Breast epithelium (tissue), 4 donors: ENCODE results near the gene SORCS3. TPM values are rescaled to one million over a fixed set of nuclear protein-coding genes. Genes with fewer than 3 reads are reported as not detected.
"Not testable (repeated sequence)": the region's sequence is repeated elsewhere in the genome, so short reads cannot be mapped to it uniquely, and the experiment has no call there.

Source experiments
- DNase-seq, 2 donors: peaks; one replicate each; pipeline ENCODE4 v3.0.0-alpha.2; 2019; ENCODE audit warnings: low spot score in 2 of 2
- H3K27ac ChIP-seq, 2 donors: fragments of 200-600 bp; sonication (generic) in 1 of 2; one replicate each; pipeline ENCODE4 v1.5.1; 2016 to 2019; ENCODE audit warnings: mild to moderate bottlenecking in 1 of 2
- H3K27me3 ChIP-seq, 2 donors: fragments of 200-600 bp; sonication (generic) in 1 of 2; one replicate each; pipeline versions ENCODE4 v1.5.1 to v1.6.0; 2017 to 2019; ENCODE audit warnings: control low read depth in 1 of 2, mild to moderate bottlenecking in 1 of 2
- H3K36me3 ChIP-seq: fragments of 200-600 bp; one replicate; pipeline ENCODE4 v1.5.1; 2019
- H3K4me1 ChIP-seq, 2 donors: fragments of 200-600 bp; sonication (generic); one replicate each; pipeline ENCODE4 v1.5.1; 2016 to 2019; ENCODE audit warnings: control low read depth in 1 of 2
- H3K4me3 ChIP-seq, 3 donors: fragments of 200-600 bp; sonication (generic); 1 replicate in 2 of 3; 2 replicates in 1 of 3; pipeline ENCODE4 v1.5.1; 2016 to 2019; ENCODE audit warnings: mild to moderate bottlenecking in 3 of 3, moderate library complexity in 2 of 3
- H3K9me3 ChIP-seq, 2 donors: fragments of 200-600 bp; sonication (generic) in 1 of 2; one replicate each; pipeline ENCODE4 v1.5.1; 2016 to 2019; ENCODE audit warnings: control low read depth in 1 of 2
- POLR2A ChIP-seq: fragments of 450-650 bp; IDR thresholded peaks from one replicate; pipeline ENCODE4 v1.6.1; 2016; ENCODE audit warnings: antibody characterized with exemption, mild to moderate bottlenecking, moderate library complexity
- POLR2AphosphoS5 ChIP-seq, 3 donors: sonication (generic); formaldehyde crosslinking; IDR thresholded peaks; one replicate each; pipeline ENCODE4 v1.6.1; 2017; ENCODE audit warnings: antibody characterized with exemption in 3 of 3
- intact Hi-C: fragments of 100-400 bp; cut with DNase I; formaldehyde crosslinking; loops from one replicate; pipeline ENCODE4 v1.15.1; 2023; ENCODE audit warnings: low total_unique reads
- total RNA-seq, 3 donors: library from RNA; depleted of rRNA; stranded (reverse); fragments of >200 nt; gene quantifications; one replicate each; pipeline ENCODE4 v1.1.0, GENCODE V29; 2016
- TF ChIP-seq, protein P1 (sequence below), 3 donors: fragments of 450-650 bp; IDR thresholded peaks; one replicate each; pipeline ENCODE4 v1.5.1; 2016 to 2017; ENCODE audit warnings: antibody characterized with exemption in 3 of 3, mild to moderate bottlenecking in 3 of 3, moderate library complexity in 3 of 3

The SORCS3 gene
- total RNA-seq, 3 donors from 2014 or later = under 0.01 to 0.16 TPM; not detected in 1

GRCh38 chr10:104707602-104708459, 66.7 kb downstream of the SORCS3 start:
- Histone ChIP-seq H3K27me3 (no peaks in the 10 kb centered on the region), H3K27ac (no peak overlapping the region), H3K4me3 (no peak overlapping the region), H3K36me3 (no peaks in the 10 kb centered on the region), H3K4me1 (no peaks in the 10 kb centered on the region), H3K9me3 (no peaks in the 10 kb centered on the region)
- DNase-seq = no peak
- intact Hi-C loops = no loop called here
- TF ChIP-seq POLR2AphosphoS5 (IDR thresholded peaks at IDR 0.05) (no peak), POLR2A (no peak)
- TF ChIP-seq, protein P1, sequence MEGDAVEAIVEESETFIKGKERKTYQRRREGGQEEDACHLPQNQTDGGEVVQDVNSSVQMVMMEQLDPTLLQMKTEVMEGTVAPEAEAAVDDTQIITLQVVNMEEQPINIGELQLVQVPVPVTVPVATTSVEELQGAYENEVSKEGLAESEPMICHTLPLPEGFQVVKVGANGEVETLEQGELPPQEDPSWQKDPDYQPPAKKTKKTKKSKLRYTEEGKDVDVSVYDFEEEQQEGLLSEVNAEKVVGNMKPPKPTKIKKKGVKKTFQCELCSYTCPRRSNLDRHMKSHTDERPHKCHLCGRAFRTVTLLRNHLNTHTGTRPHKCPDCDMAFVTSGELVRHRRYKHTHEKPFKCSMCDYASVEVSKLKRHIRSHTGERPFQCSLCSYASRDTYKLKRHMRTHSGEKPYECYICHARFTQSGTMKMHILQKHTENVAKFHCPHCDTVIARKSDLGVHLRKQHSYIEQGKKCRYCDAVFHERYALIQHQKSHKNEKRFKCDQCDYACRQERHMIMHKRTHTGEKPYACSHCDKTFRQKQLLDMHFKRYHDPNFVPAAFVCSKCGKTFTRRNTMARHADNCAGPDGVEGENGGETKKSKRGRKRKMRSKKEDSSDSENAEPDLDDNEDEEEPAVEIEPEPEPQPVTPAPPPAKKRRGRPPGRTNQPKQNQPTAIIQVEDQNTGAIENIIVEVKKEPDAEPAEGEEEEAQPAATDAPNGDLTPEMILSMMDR (IDR thresholded peaks at IDR 0.05) = no peak

DNA sequence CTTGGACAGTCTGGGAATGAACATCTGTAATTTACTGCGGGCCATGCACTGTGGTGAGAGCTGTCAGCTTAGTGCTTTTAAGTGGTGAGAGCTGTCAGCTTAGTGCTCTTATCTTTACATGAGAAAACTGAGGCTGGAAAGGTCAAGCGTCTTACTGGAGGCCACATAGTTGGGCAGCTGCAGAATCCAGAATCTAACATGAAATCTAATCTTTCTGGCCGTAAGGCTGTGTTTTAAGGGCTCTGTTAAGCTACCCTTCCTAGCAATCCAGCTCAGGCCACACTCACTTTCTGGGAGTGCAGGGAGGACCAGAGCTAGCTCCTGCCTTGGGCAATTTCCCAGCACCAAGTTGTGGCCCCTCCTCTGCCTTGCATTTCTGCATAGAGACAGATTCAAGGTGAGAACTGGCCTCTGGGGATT, 70.2 kb downstream of the SORCS3 start:
- Histone ChIP-seq H3K9me3 (no peaks in the 10 kb centered on the region), H3K27ac (no peak overlapping the region), H3K36me3 (no peaks in the 10 kb centered on the region), H3K27me3 (no peaks in the 10 kb centered on the region), H3K4me3 (no peak overlapping the region), H3K4me1 (no peaks in the 10 kb centered on the region)
- no peak for TF ChIP-seq POLR2AphosphoS5 (IDR thresholded peaks at IDR 0.05)
- TF ChIP-seq, protein P1 (IDR thresholded peaks at IDR 0.05) = no peak
- no peak for TF ChIP-seq POLR2A
- DNase-seq = no peak
- intact Hi-C loops = no loop called here

GRCh38 chr10:104730593-104730992, 89.5 kb downstream of the SORCS3 start:
- H3K4me3 ChIP-seq, DNase-seq, intact Hi-C loops, H3K27me3 ChIP-seq, H3K36me3 ChIP-seq, H3K9me3 ChIP-seq, H3K27ac ChIP-seq, H3K4me1 ChIP-seq: not testable (repeated sequence)

DNA sequence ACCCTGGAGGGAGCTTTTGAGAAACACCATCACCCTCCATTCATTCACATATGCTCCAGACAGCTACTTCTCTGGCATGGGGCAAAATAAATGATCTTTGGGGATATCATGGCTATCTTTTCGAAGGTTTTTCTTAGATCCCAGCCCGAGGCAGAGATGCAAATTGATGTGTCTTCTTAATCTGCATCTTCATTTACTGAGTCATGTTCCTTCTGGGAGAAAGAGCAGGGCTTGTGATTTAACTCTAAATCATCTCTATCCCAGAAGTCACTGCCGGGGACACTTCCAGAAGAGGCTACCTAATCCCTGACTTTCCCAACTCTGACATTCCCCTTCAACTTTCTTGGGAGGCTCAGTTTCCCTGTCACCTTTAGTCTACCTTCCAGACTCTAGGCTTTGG, 90.1 kb downstream of the SORCS3 start:
- no peak for TF ChIP-seq POLR2AphosphoS5 (IDR thresholded peaks at IDR 0.05)
- no peak for TF ChIP-seq POLR2A
- TF ChIP-seq, protein P1 (IDR thresholded peaks at IDR 0.05) = no peak
- no peak for DNase-seq
- Histone ChIP-seq H3K4me3 (no peak overlapping the region), H3K27me3 (no peaks in the 10 kb centered on the region), H3K36me3 (no peaks in the 10 kb centered on the region), H3K9me3 (no peaks in the 10 kb centered on the region), H3K27ac (no peak overlapping the region), H3K4me1 (no peaks in the 10 kb centered on the region)
- intact Hi-C loops = no loop called here

GRCh38 chr10:104732222-104732621, 91.1 kb downstream of the SORCS3 start:
- no peaks in the 10 kb centered on the region for H3K9me3 ChIP-seq
- DNase-seq = no peak
- no peaks in the 10 kb centered on the region for H3K27me3 ChIP-seq
- no peak overlapping the region for H3K4me3 ChIP-seq
- no peak overlapping the region for H3K27ac ChIP-seq
- H3K36me3 ChIP-seq = no peaks in the 10 kb centered on the region
- no peak for TF ChIP-seq POLR2AphosphoS5 (IDR thresholded peaks at IDR 0.05)
- no peaks in the 10 kb centered on the region for H3K4me1 ChIP-seq
- intact Hi-C loops = no loop called here

GRCh38 chr10:104734433-104734832, 93.3 kb downstream of the SORCS3 start:
- TF ChIP-seq, protein P1 (IDR thresholded peaks at IDR 0.05) = no peak
- TF ChIP-seq POLR2A (no peak), POLR2AphosphoS5 (IDR thresholded peaks at IDR 0.05) (no peak)
- no peak overlapping the region for H3K4me3 ChIP-seq
- H3K27me3 ChIP-seq = peaks cover 0 to 5% of the 10 kb centered on the region in 2 donors
- H3K4me1 ChIP-seq = no peaks in the 10 kb centered on the region
- no peak for DNase-seq
- H3K9me3 ChIP-seq = no peaks in the 10 kb centered on the region
- H3K27ac ChIP-seq = no peak overlapping the region
- intact Hi-C loops = no loop called here
- no peaks in the 10 kb centered on the region for H3K36me3 ChIP-seq
